ENCODE measurements around the gene UBE2F. TPM values are rescaled to one million over a fixed set of nuclear protein-coding genes. Genes with fewer than 3 reads are reported as not detected.

The UBE2F gene
- total and polyA plus RNA-seq, 9 of the 15 experiments (the other 6 are each of a cell fraction or from before 2014, with no cell fraction given) = 18.1 to 88.1 (median 53.0) TPM

- TF ChIP-seq NR0B1 (IDR thresholded peaks at IDR 0.05; ENCODE audit: partially characterized antibody) (no peak), ZNF785 (CRISPR knock-in tag; IDR thresholded peaks at IDR 0.05) (no peak), JUNB (CRISPR knock-in tag; conservative IDR thresholded peaks at IDR 0.05) (no peak), BRCA1 (IDR thresholded peaks at IDR 0.05) (no peak), BRCA1 (CRISPR knock-in tag; IDR thresholded peaks at IDR 0.05) (no peak), DLX4 (CRISPR knock-in tag; IDR thresholded peaks at IDR 0.05) (no peak), ZC3H4 (CRISPR knock-in tag; IDR thresholded peaks at IDR 0.05; ENCODE audit: borderline replicate concordance) (no peak), SRSF9 (IDR thresholded peaks at IDR 0.05; ENCODE audit: borderline replicate concordance, low read depth, low read length) (no peak), NR3C1 (CRISPR knock-in tag; IDR thresholded peaks at IDR 0.05) (no peak), SIN3A (IDR thresholded peaks at IDR 0.05; ENCODE audit: borderline replicate concordance in 2 of 2, control insufficient read depth in 1 of 2, low read depth in 2 of 2, low read length in 2 of 2) (peak; percentile 17 to 71; a peak in 1 of 4 replicates), ZNF561 (CRISPR knock-in tag; conservative IDR thresholded peaks at IDR 0.05) (no peak), EP400 (IDR thresholded peaks at IDR 0.05) (peak; percentile 66; the same call in 1 of the 2 replicates), ZNF76 (CRISPR knock-in tag; IDR thresholded peaks at IDR 0.05; ENCODE audit: borderline replicate concordance) (no peak), YY1 (IDR thresholded peaks at IDR 0.05; ENCODE audit: borderline replicate concordance in 1 of 3, control insufficient read depth in 1 of 3, extremely low read depth in 1 of 3, insufficient read depth in 3 of 3, insufficient read length in 1 of 3, insufficient replicate concordance in 2 of 3, low read depth in 1 of 3, low read length in 2 of 3) (peak in 1 of 3 experiments; percentile 36)
- TF ChIP-seq, protein P1, sequence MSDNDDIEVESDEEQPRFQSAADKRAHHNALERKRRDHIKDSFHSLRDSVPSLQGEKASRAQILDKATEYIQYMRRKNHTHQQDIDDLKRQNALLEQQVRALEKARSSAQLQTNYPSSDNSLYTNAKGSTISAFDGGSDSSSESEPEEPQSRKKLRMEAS (CRISPR knock-in tag; IDR thresholded peaks at IDR 0.05) = peak; percentile 41; the same call in 1 of the 2 replicates
- TF ChIP-seq, protein P2, sequence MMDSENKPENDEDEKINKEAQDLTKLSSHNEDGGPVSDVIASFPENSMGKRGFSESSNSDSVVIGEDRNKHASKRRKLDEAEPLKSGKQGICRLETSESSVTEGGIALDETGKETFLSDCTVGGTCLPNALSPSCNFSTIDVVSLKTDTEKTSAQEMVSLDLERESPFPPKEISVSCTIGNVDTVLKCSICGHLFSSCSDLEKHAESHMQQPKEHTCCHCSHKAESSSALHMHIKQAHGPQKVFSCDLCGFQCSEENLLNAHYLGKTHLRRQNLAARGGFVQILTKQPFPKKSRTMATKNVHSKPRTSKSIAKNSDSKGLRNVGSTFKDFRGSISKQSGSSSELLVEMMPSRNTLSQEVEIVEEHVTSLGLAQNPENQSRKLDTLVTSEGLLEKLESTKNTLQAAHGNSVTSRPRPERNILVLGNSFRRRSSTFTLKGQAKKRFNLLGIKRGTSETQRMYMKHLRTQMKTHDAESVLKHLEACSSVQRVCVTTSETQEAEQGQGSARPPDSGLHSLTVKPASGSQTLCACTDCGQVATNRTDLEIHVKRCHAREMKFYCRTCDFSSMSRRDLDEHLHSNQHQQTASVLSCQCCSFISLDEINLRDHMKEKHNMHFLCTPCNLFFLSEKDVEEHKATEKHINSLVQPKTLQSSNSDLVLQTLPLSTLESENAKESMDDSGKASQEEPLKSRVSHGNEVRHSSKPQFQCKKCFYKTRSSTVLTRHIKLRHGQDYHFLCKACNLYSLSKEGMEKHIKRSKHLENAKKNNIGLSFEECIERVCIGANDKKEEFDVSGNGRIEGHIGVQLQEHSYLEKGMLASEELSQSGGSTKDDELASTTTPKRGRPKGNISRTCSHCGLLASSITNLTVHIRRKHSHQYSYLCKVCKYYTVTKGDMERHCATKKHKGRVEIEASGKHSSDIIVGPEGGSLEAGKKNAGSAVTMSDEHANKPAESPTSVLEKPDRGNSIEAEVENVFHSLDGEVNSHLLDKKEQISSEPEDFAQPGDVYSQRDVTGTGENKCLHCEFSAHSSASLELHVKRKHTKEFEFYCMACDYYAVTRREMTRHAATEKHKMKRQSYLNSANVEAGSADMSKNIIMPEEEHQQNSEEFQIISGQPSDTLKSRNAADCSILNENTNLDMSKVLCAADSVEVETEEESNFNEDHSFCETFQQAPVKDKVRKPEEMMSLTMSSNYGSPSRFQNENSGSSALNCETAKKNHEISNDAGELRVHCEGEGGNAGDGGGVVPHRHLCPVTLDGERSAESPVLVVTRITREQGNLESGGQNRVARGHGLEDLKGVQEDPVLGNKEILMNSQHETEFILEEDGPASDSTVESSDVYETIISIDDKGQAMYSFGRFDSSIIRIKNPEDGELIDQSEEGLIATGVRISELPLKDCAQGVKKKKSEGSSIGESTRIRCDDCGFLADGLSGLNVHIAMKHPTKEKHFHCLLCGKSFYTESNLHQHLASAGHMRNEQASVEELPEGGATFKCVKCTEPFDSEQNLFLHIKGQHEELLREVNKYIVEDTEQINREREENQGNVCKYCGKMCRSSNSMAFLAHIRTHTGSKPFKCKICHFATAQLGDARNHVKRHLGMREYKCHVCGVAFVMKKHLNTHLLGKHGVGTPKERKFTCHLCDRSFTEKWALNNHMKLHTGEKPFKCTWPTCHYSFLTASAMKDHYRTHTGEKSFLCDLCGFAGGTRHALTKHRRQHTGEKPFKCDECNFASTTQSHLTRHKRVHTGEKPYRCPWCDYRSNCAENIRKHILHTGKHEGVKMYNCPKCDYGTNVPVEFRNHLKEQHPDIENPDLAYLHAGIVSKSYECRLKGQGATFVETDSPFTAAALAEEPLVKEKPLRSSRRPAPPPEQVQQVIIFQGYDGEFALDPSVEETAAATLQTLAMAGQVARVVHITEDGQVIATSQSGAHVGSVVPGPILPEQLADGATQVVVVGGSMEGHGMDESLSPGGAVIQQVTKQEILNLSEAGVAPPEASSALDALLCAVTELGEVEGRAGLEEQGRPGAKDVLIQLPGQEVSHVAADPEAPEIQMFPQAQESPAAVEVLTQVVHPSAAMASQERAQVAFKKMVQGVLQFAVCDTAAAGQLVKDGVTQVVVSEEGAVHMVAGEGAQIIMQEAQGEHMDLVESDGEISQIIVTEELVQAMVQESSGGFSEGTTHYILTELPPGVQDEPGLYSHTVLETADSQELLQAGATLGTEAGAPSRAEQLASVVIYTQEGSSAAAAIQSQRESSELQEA (IDR thresholded peaks at IDR 0.05; ENCODE audit: low read depth) = no peak
These were observed 94.7 kb downstream of the UBE2F start (continued) for GRCh38 chr2:238061315-238062202.

Data from K562 (cell line).